ENCODE measurements around the gene CFAP45. TPM values are rescaled to one million over a fixed set of nuclear protein-coding genes. Genes with fewer than 3 reads are reported as not detected.
A peak's percentile ranks its signal among the peaks of the same experiment; 100 is the strongest.

CFAP45 gene
- total RNA-seq, 1 donor from 2014 or later, result 0.74 TPM

DNA sequence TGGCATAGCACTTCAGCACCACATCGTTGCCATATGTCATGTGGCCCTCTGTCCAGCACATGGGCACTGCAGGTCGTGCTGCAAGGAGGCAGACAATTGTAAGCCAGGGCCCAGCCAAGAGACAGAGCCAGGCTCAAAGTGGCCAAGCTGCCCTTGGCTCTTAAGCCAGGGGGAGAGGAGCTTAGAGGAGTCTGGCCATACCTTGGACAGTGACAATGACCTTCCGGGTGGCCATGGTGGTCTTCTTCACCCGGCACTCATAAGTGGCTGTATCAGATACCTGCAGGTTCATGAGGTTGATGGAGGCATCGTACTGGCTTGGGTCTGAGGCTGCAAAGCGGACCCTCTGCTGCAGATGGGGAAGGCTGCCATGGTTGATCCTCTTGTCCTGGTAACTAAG, 42.1 kb downstream of the CFAP45 start:
- Mint-ChIP-seq H3K27me3 (peaks cover 78% of the 10 kb centered on the region), H3K27ac (no peak overlapping the region), H3K4me1 (ENCODE audit: low read depth) (peaks cover 19% of the 10 kb centered on the region), H3K9me3 (ENCODE audit: low read depth) (no peaks in the 10 kb centered on the region), H3K36me3 (ENCODE audit: insufficient read depth) (no peaks in the 10 kb centered on the region), H3K4me3 (ENCODE audit: low read depth) (no peak overlapping the region)
- DNase-seq (ENCODE audit: low spot score, unreplicated experiment), result no peak
- TF ChIP-seq, protein P1, sequence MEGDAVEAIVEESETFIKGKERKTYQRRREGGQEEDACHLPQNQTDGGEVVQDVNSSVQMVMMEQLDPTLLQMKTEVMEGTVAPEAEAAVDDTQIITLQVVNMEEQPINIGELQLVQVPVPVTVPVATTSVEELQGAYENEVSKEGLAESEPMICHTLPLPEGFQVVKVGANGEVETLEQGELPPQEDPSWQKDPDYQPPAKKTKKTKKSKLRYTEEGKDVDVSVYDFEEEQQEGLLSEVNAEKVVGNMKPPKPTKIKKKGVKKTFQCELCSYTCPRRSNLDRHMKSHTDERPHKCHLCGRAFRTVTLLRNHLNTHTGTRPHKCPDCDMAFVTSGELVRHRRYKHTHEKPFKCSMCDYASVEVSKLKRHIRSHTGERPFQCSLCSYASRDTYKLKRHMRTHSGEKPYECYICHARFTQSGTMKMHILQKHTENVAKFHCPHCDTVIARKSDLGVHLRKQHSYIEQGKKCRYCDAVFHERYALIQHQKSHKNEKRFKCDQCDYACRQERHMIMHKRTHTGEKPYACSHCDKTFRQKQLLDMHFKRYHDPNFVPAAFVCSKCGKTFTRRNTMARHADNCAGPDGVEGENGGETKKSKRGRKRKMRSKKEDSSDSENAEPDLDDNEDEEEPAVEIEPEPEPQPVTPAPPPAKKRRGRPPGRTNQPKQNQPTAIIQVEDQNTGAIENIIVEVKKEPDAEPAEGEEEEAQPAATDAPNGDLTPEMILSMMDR (IDR thresholded peaks at IDR 0.05; ENCODE audit: unreplicated experiment), result no peak

DNA sequence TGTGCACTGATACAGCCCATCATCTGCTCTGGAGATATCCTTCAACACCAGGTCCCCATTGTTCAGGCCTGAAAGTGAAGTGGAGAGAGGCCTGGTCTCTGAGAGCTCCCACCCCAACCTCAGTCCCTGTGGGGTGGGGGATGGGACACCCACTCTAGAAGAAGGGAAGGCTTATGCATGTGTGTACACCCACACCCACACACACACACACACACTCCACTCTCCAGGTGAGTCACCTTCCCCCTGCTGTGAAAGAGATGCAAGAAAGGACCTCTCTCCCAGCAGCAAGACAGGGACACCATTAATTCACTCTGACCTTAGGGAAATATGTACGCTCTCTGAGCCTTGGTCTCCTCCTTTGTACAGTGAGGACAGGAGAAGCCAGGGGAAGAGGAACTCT, 43.4 kb downstream of the CFAP45 start:
- no peak for DNase-seq (ENCODE audit: low spot score, unreplicated experiment)
- H3K4me1 Mint-ChIP-seq (ENCODE audit: low read depth), result peaks cover 23% of the 10 kb centered on the region
- H3K36me3 Mint-ChIP-seq (ENCODE audit: insufficient read depth), result no peaks in the 10 kb centered on the region
- H3K9me3 Mint-ChIP-seq (ENCODE audit: low read depth), result no peaks in the 10 kb centered on the region
- H3K27me3 Mint-ChIP-seq, result peaks cover 80% of the 10 kb centered on the region
- TF ChIP-seq, protein P1 (IDR thresholded peaks at IDR 0.05; ENCODE audit: unreplicated experiment), result no peak
- H3K4me3 Mint-ChIP-seq (ENCODE audit: low read depth), result no peak overlapping the region
- H3K27ac Mint-ChIP-seq, result no peak overlapping the region

DNA sequence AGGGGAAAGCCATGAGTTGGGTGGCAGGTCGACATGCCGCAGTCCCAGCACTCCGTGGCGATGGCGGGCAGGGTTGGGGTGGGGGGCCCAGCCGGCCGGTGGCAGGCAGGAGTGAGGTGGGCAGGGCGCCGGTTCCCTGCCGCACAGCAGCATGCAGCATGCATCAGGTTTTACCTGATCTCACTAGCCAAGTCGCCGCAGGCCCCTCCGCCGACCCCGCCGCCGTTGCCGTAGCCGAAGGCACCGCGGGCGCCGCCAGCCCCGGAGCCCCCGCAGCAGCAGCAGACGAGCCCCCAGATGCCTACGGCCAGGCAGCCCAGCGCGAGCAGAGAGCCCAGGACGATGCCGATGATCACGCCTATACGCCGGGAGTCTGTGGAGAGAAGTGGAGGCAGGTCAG, 44.3 kb downstream of the CFAP45 start:
- TF ChIP-seq, protein P1 (IDR thresholded peaks at IDR 0.05; ENCODE audit: unreplicated experiment), result no peak
- Mint-ChIP-seq H3K4me3 (ENCODE audit: low read depth) (no peak overlapping the region), H3K9me3 (ENCODE audit: low read depth) (no peaks in the 10 kb centered on the region), H3K27ac (no peak overlapping the region), H3K36me3 (ENCODE audit: insufficient read depth) (no peaks in the 10 kb centered on the region), H3K4me1 (ENCODE audit: low read depth) (peaks cover 23% of the 10 kb centered on the region), H3K27me3 (peaks cover 80% of the 10 kb centered on the region)
- no peak for DNase-seq (ENCODE audit: low spot score, unreplicated experiment)

DNA sequence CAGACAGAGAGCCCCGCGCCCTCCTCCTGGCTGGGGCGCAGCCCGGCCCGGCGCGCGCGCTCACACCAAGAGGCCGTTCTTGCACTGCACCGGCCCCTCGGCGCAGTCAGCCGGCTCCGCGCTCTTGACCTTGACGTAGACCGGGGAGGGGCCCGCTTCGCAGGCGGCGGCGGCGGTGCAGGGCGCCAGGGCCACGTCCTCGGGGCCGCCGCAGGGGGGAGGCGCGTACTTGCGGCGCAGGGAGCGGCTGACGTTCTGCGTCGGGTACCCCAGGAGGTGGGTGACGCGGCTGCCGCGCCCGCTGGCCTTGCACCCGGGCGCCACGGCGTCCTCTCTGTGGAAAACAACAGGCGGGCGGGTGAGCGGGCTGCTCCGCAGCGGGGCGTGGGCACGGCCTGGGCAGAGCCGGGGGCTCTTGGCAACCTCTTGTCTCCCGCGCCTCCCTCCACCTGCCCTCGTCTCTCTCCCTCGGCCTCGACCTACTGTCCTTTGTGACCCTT, 45.2 kb downstream of the CFAP45 start:
- Mint-ChIP-seq H3K4me3 (ENCODE audit: low read depth) (peak overlapping the region; percentile 72), H3K4me1 (ENCODE audit: low read depth) (peaks cover 19% of the 10 kb centered on the region), H3K27ac (peak overlapping the region; percentile 83), H3K9me3 (ENCODE audit: low read depth) (no peaks in the 10 kb centered on the region), H3K27me3 (peaks cover 80% of the 10 kb centered on the region), H3K36me3 (ENCODE audit: insufficient read depth) (no peaks in the 10 kb centered on the region)
- peak; percentile 64 for DNase-seq (ENCODE audit: low spot score, unreplicated experiment)
- TF ChIP-seq, protein P1 (IDR thresholded peaks at IDR 0.05; ENCODE audit: unreplicated experiment), result peak; percentile 8

DNA sequence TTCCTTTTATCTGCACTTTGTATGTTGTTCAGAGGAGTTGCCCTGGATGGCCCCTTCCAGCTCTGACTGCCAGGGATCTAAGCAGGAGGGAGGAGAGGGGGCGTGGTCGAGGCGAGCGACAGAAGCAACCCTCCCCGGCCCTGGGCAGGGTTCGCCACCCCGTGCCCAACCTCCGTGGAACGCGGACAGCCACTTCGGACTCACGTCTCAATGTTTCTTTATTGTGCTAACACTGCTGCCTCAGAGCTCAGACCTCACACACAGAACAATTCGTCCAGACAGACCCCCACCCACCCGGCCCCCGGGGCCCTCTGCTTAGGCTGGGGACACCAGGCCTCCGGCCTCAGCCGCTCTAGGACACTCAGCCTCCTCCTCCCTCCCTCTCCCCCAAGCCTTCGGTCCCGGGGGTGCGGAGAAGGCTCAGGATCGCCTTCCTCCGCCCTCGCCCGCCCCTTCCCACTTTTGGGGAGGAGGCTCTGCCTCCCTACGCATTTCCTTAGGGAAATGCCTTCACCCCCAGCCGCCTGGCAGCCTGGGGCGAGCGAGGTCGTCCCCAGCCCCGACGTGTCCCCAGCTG, 45.8 kb downstream of the CFAP45 start:
- no peak for DNase-seq (ENCODE audit: low spot score, unreplicated experiment)
- H3K4me1 Mint-ChIP-seq (ENCODE audit: low read depth), result peaks cover 19% of the 10 kb centered on the region
- no peaks in the 10 kb centered on the region for H3K36me3 Mint-ChIP-seq (ENCODE audit: insufficient read depth)
- H3K27ac Mint-ChIP-seq, result no peak overlapping the region
- H3K27me3 Mint-ChIP-seq, result peaks cover 81% of the 10 kb centered on the region
- TF ChIP-seq, protein P1 (IDR thresholded peaks at IDR 0.05; ENCODE audit: unreplicated experiment), result no peak
- H3K4me3 Mint-ChIP-seq (ENCODE audit: low read depth), result peak overlapping the region; percentile 72
- no peaks in the 10 kb centered on the region for H3K9me3 Mint-ChIP-seq (ENCODE audit: low read depth)
